CD14-positive monocyte (primary cell): ENCODE results near the gene DIAPH2. TPM values are rescaled to one million over a fixed set of nuclear protein-coding genes. Genes with fewer than 3 reads are reported as not detected.

Experiments used
- DNase-seq, 3 donors: peaks; one replicate each; pipeline ENCODE4 v3.0.0-alpha.2; 2011 to 2022
- H2AFZ ChIP-seq: 2 replicates; pipeline ENCODE4 v1.6.0; 2012; ENCODE audit warnings: mild to moderate bottlenecking, low read depth, low read length, inconsistent platforms; ENCODE audit not compliant: insufficient read depth, poor library complexity, severe bottlenecking
- H3K27ac ChIP-seq, 2 donors: 1 replicate in 1 of 2; 2 replicates in 1 of 2; pipeline ENCODE4 v1.5.1; 2012 to 2013; ENCODE audit warnings: low read length in 2 of 2, control low read depth in 1 of 2, inconsistent platforms in 1 of 2, low read depth in 1 of 2, mild to moderate bottlenecking in 1 of 2
- H3K27me3 ChIP-seq, 2 donors: one replicate each; pipeline versions ENCODE4 v1.6.0 to v1.6.1; 2011 to 2013; ENCODE audit warnings: low read length in 2 of 2; ENCODE audit not compliant: control insufficient read depth in 2 of 2, insufficient read depth in 2 of 2
- H3K36me3 ChIP-seq, 2 donors: replicated peaks in 1 of 2; 1 replicate in 1 of 2; 2 replicates in 1 of 2; pipeline versions ENCODE4 v1.5.1 to v1.6.1; 2012 to 2013; ENCODE audit warnings: low read length in 2 of 2, control low read depth in 1 of 2, inconsistent platforms in 1 of 2, mild to moderate bottlenecking in 1 of 2; ENCODE audit not compliant: insufficient read depth in 2 of 2, control insufficient read depth in 1 of 2
- H3K4me1 ChIP-seq, 2 donors: 1 replicate in 1 of 2; 2 replicates in 1 of 2; pipeline versions ENCODE4 v1.5.1 to v1.6.1; 2012 to 2013; ENCODE audit warnings: low read length in 2 of 2, control low read depth in 1 of 2, inconsistent platforms in 1 of 2, mild to moderate bottlenecking in 1 of 2, moderate library complexity in 1 of 2; ENCODE audit not compliant: insufficient read depth in 2 of 2, control insufficient read depth in 1 of 2
- H3K4me2 ChIP-seq: replicated peaks from 2 replicates; pipeline ENCODE3; 2012; ENCODE audit warnings: low read length, moderate library complexity, mild to moderate bottlenecking; ENCODE audit not compliant: poor library complexity, severe bottlenecking; ENCODE audit errors: extremely low read depth
- H3K4me3 ChIP-seq, 3 experiments: fragments of 200-600 bp in 1 of 3; sonication (generic) in 1 of 3; replicated peaks in 1 of 3; 1 replicate in 2 of 3; 2 replicates in 1 of 3; pipeline ENCODE4 v1.5.1; 2011 to 2013; ENCODE audit warnings: low read length in 3 of 3, mild to moderate bottlenecking in 3 of 3, control low read depth in 2 of 3, low read depth in 2 of 3, inconsistent platforms in 1 of 3, moderate library complexity in 1 of 3
- H3K79me2 ChIP-seq: 2 replicates; pipeline ENCODE4 v1.6.0; 2012; ENCODE audit warnings: mild to moderate bottlenecking, control low read depth, inconsistent platforms, low read length, moderate library complexity; ENCODE audit not compliant: insufficient read depth
- H3K9ac ChIP-seq: 2 replicates; pipeline ENCODE4 v1.6.0; 2017; ENCODE audit warnings: low read length, mild to moderate bottlenecking; ENCODE audit not compliant: insufficient read depth, poor library complexity, severe bottlenecking
- H3K9me3 ChIP-seq, 2 donors: replicated peaks in 1 of 2; 1 replicate in 1 of 2; 2 replicates in 1 of 2; pipeline versions ENCODE4 v1.5.1 to v1.6.1; 2012 to 2013; ENCODE audit warnings: low read length in 2 of 2, control low read depth in 1 of 2; ENCODE audit not compliant: control insufficient read depth in 1 of 2, insufficient read depth in 1 of 2
- H4K20me1 ChIP-seq: 2 replicates; pipeline ENCODE4 v1.6.0; 2012; ENCODE audit warnings: mild to moderate bottlenecking, low read length, control low read depth, moderate library complexity; ENCODE audit not compliant: insufficient read depth
- H3K27ac Mint-ChIP-seq, 7 donors: one replicate each; pipeline ENCODE4 v1.8.0; 2020; ENCODE audit warnings: mild to moderate bottlenecking in 7 of 7, mixed read lengths in 7 of 7, moderate library complexity in 6 of 7, inconsistent platforms in 2 of 7
- H3K27me3 Mint-ChIP-seq, 3 donors: one replicate each; pipeline ENCODE4 v1.8.0; 2021 to 2022; ENCODE audit warnings: low read depth in 3 of 3, mild to moderate bottlenecking in 3 of 3, mixed read lengths in 3 of 3, moderate library complexity in 3 of 3, inconsistent platforms in 1 of 3
- H3K36me3 Mint-ChIP-seq, 2 donors: one replicate each; pipeline ENCODE4 v1.8.0; 2020; ENCODE audit warnings: mixed read lengths in 2 of 2, inconsistent platforms in 1 of 2, mild to moderate bottlenecking in 1 of 2
- H3K4me1 Mint-ChIP-seq: one replicate; pipeline ENCODE4 v1.8.0; 2020; ENCODE audit warnings: mild to moderate bottlenecking, mixed read lengths
- H3K4me3 Mint-ChIP-seq, 2 donors: one replicate each; pipeline ENCODE4 v1.8.0; 2020; ENCODE audit warnings: mild to moderate bottlenecking in 2 of 2, mixed read lengths in 2 of 2, moderate library complexity in 1 of 2
- H3K9me3 Mint-ChIP-seq, 7 donors: one replicate each; pipeline ENCODE4 v1.8.0; 2020 to 2022; ENCODE audit warnings: mixed read lengths in 7 of 7, mild to moderate bottlenecking in 6 of 7, moderate library complexity in 6 of 7, inconsistent platforms in 2 of 7
- WGBS: methylation state at CpG from one replicate; pipeline ENCODE4 v1.1.5; 2013; ENCODE audit warnings: missing lambda C conversion rate; ENCODE audit not compliant: insufficient coverage; 5-methylcytosine and 5-hydroxymethylcytosine counted together
- intact Hi-C, 2 donors: fragments of 100-400 bp; cut with micrococcal nuclease; formaldehyde crosslinking; loops; one replicate each; pipeline versions ENCODE4 v1.15.0 to v1.15.1; 2023
- polyA plus RNA-seq, 3 donors: library from polyadenylated mRNA; depleted of rRNA in 1 of 3; unstranded in 2 of 3; stranded (reverse) in 1 of 3; fragments of 300-500 nt in 2 of 3; fragments of >200 nt in 1 of 3; fragmentation: Illumina TruSeq in 2 of 3; gene quantifications; 1 replicate in 2 of 3; 2 replicates in 1 of 3; pipeline ENCODE4 v1.2.3, GENCODE V29; 2012 to 2021
- TF ChIP-seq, protein P1 (sequence below): fragments of 200-600 bp; IDR thresholded peaks from one replicate; pipeline ENCODE4 v1.8.0; 2022; ENCODE audit warnings: antibody characterized with exemption, mild to moderate bottlenecking

The DIAPH2 gene
- polyA plus RNA-seq, 3 donors, result 9.5 to 20.5 (median 11.4) TPM

DNA sequence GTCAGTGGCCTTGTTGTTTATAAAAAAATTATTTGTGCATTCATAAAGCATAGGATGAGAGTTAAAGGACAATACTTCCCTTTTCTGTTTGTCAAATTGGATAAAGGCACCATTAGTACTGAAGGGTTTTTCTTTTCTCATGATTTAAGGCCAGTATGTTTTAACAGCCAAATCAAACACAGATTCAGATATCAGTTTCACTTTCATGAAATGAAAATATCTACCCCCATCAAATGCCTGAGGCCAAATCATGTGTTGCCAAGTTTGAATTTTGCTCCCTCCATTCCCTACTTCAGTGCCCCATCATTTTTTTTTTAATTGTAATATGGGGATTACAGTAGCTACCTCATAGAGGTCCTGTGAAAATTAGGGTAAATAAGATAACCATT lies 944.9 kb downstream of the DIAPH2 start:
- no peaks in the 10 kb centered on the region for H3K4me1 Mint-ChIP-seq
- TF ChIP-seq, protein P1, sequence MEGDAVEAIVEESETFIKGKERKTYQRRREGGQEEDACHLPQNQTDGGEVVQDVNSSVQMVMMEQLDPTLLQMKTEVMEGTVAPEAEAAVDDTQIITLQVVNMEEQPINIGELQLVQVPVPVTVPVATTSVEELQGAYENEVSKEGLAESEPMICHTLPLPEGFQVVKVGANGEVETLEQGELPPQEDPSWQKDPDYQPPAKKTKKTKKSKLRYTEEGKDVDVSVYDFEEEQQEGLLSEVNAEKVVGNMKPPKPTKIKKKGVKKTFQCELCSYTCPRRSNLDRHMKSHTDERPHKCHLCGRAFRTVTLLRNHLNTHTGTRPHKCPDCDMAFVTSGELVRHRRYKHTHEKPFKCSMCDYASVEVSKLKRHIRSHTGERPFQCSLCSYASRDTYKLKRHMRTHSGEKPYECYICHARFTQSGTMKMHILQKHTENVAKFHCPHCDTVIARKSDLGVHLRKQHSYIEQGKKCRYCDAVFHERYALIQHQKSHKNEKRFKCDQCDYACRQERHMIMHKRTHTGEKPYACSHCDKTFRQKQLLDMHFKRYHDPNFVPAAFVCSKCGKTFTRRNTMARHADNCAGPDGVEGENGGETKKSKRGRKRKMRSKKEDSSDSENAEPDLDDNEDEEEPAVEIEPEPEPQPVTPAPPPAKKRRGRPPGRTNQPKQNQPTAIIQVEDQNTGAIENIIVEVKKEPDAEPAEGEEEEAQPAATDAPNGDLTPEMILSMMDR, result no peak
- H4K20me1 ChIP-seq, result no peaks in the 10 kb centered on the region
- H2AFZ ChIP-seq, result no peak overlapping the region
- no peaks in the 10 kb centered on the region for H3K4me1 ChIP-seq
- intact Hi-C loops, result no loop called here
- no peaks in the 10 kb centered on the region for H3K36me3 ChIP-seq
- H3K9me3 Mint-ChIP-seq, result peaks cover 0 to 8% (median 2%) of the 10 kb centered on the region in 7 donors
- no peaks in the 10 kb centered on the region for H3K79me2 ChIP-seq
- no peak overlapping the region for H3K4me2 ChIP-seq
- H3K4me3 ChIP-seq, result no peak overlapping the region
- DNase-seq, result no peak
- no peak overlapping the region for H3K4me3 Mint-ChIP-seq
- peaks cover 0 to 4% (median 0%) of the 10 kb centered on the region in 3 donors for H3K27me3 Mint-ChIP-seq
- no peaks in the 10 kb centered on the region for H3K9me3 ChIP-seq
- no peak overlapping the region for H3K27ac Mint-ChIP-seq
- no peaks in the 10 kb centered on the region for H3K27me3 ChIP-seq
- no peak overlapping the region for H3K9ac ChIP-seq
- H3K27ac ChIP-seq, result no peak overlapping the region
- H3K36me3 Mint-ChIP-seq, result no peaks in the 10 kb centered on the region

DNA sequence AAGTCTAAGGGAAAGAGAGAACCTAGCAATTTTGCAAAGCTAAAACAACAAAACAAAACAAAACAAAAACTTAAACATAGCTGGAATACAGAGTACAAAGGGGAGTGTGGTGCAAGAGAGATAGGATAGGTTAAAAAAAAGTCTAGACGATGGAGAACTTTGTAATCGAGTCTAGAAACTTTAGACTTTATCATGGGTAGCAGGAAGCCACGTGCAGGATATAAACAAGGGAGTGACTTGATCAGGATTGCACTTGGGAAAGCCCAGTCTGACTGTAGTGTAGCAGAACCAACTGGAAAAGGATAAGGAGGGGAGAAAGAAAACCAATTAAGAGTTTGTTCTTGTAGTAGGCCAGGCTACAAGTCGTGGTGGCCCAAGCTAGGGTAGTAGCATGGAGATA lies 949.2 kb downstream of the DIAPH2 start:
- no peak for DNase-seq
- 85% methylated on average over 4 of the region's 4 CpGs for WGBS
- H2AFZ ChIP-seq, result no peak overlapping the region
- H3K4me1 Mint-ChIP-seq, result no peaks in the 10 kb centered on the region
- no peaks in the 10 kb centered on the region for H3K79me2 ChIP-seq
- TF ChIP-seq, protein P1, result no peak
- intact Hi-C loops, result no loop called here
- no peak overlapping the region for H3K27ac Mint-ChIP-seq
- H3K27me3 ChIP-seq, result no peaks in the 10 kb centered on the region
- no peaks in the 10 kb centered on the region for H3K4me1 ChIP-seq
- H3K4me2 ChIP-seq, result no peak overlapping the region
- no peaks in the 10 kb centered on the region for H3K9me3 ChIP-seq
- H3K27ac ChIP-seq, result no peak overlapping the region
- no peaks in the 10 kb centered on the region for H3K36me3 Mint-ChIP-seq
- peaks cover 0 to 6% (median 0%) of the 10 kb centered on the region in 3 donors for H3K27me3 Mint-ChIP-seq
- no peak overlapping the region for H3K4me3 Mint-ChIP-seq
- no peaks in the 10 kb centered on the region for H3K36me3 ChIP-seq
- no peaks in the 10 kb centered on the region for H4K20me1 ChIP-seq
- no peak overlapping the region for H3K9ac ChIP-seq
- H3K9me3 Mint-ChIP-seq, result no peaks in the 10 kb centered on the region
- no peak overlapping the region for H3K4me3 ChIP-seq
